Amniotic epithelial cell (primary cell): Measurements from ENCODE around the gene NCBP3.

Experiments used
- DNase-seq: peaks from one replicate; pipeline ENCODE4 v3.0.0-alpha.2; 2010; ENCODE audit warnings: low read depth

NCBP3 gene

GRCh38 chr17:3754066-3754457 is 92.0 kb downstream of the NCBP3 start:
- no peak for DNase-seq

GRCh38 chr17:3753624-3754023 is 92.4 kb downstream of the NCBP3 start:
- no peak for DNase-seq
